SU-DHL-6 (cell line): ENCODE results near the gene IL4I1.

Experiments
- CTCF ChIP-seq: fragments of 200-600 bp; sonication (generic); IDR thresholded peaks from one replicate; pipeline ENCODE4 v1.5.1; 2017; ENCODE audit warnings: antibody characterized with exemption, mild to moderate bottlenecking, low read length, moderate library complexity; ENCODE audit not compliant: insufficient read depth, poor library complexity, severe bottlenecking
- EZH2phosphoT487 ChIP-seq: fragments of 200-600 bp; sonication (generic), shearing (Covaris generic); conservative IDR thresholded peaks from 2 replicates; pipeline ENCODE4 v1.6.1; 2018; ENCODE audit warnings: mild to moderate bottlenecking, antibody characterized with exemption, low read length, moderate library complexity, mixed read lengths

DNA sequence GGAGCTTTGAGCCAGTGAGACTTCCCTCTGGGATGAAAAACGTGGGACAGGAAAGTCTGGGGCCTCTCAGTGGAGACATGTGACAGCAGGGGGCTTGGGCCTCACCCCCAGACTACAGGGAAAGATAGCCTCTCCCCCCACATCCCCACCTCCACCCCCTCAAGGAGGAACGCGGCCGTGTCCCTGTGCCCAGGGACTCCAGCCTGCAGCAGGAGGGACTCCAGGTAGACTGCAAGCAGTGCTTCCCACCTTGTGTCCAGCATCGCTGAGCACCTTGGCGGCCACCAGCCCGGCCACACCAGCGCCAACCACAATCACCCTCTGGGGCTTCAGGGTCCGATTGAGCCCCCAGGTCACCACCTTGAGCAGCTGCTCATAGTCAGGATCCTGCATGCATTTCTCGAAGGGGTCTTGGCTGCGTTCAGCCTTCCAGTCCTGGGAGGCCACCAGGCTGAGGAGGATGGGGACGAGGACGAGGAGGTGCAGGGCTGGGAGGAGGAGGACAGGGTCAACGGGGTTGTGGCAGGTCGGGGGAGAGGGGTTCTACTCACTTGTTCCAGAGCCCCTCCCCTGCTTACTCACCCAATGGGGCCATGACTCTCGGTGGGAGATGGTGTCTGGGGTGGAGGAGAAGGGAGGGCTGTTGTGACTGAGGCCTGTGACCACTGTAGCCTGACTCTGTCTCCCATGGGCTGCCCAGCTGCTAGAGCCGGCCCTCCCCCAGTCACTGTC lies 955 bp downstream of the IL4I1 start:
- TF ChIP-seq CTCF (no peak), EZH2phosphoT487 (no peak)
